HG03135 (cell line): ENCODE data around the gene CPEB3.
"Not testable (repeated sequence)": the region's sequence is repeated elsewhere in the genome, so short reads cannot be mapped to it uniquely, and the experiment has no call there.

Source experiments
- ATAC-seq: cut with Tn5 transposase; IDR thresholded peaks from one replicate; pipeline ENCODE4 v1.9.1; 2021; ENCODE audit warnings: mild to moderate bottlenecking, moderate library complexity; ENCODE audit not compliant: unreplicated experiment

Gene CPEB3

DNA sequence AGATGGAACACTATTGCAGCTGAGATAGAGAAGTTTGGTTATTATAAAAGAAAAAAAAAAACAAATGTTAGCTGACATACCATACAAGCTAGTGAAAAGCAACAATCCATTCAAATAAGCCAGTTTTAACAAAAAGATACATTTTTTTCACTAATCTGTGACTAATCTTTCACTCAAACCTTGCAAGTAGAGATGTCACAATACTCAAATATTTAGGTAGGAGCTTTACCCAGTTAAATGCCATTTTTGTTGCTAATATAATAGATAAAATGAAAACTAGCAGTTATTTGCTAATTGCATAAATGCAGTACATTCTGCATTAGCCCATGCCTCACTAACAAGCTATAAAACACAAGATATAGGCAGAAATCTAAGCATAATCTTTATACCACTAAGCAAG, 243.7 kb downstream of the CPEB3 start:
- no peak for ATAC-seq

DNA sequence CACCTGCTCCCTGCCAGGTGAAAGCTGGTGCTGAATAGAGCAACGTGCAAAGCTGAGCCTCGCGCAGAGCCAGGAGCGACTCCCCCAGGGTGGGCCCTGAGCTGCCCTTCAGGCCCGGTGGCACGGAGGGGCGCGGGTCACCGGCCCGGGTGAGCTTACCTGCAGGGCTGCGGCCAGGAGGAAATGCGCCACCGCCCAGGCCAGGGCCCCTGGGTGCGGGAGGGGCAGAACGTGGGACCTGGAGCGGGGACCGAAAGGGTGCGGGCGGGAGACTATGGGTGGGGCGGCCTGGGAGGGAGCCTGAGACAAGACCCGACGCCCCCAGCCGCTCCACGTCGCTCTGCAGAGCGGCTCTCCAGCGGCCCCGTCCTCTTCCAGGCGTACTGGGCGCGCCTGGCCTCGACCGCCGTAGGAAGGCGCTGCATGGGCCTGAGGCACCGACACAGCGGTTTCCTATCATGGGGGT, 245.2 kb downstream of the CPEB3 start:
- no peak for ATAC-seq

GRCh38 chr10:92042541-92042940, 248.3 kb downstream of the CPEB3 start:
- no peak for ATAC-seq

DNA sequence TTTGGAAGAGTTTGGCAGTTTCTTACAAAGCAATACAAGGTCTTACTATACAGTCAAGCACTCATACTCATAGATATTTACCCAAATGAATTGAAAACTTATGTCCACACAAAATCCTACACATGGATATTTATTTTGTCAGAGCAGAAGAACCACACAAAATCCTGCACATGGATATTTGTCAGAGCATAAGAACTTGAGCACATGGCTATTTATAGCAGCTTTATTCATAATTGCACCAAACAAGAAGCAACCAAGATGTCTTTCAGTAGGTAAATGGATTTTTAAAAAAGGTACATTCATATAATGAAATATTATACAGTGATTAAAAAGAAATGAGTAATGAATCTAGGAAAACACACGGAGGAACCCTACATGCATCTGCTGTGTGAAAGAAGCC, 251.9 kb downstream of the CPEB3 start:
- no peak for ATAC-seq

GRCh38 chr10:92033070-92033469, 257.8 kb downstream of the CPEB3 start:
- ATAC-seq = not testable (repeated sequence)

GRCh38 chr10:92031580-92031979, 259.3 kb downstream of the CPEB3 start:
- no peak for ATAC-seq

- ATAC-seq = no peak
These were observed 263.7 kb downstream of the CPEB3 start for GRCh38 chr10:92027141-92027540.

GRCh38 chr10:92025340-92025739, 265.5 kb downstream of the CPEB3 start:
- not testable (repeated sequence) for ATAC-seq

DNA sequence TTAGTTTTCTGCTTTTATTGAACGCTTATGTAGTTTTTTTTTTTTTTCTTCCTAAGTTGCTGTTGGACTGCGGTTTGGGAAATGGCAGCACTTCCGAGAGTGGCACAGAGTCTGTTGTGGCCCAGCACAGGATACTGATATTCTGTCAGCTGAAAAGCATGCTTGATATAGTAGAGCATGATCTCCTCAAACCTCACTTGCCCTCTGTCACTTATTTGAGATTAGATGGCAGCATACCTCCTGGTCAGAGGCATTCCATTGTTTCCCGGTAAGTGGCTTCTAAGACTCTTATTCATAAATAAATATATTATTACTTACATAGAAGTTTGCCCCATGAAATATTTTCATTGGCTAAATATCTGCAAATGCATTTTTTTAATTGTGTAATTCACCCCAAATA, 266.2 kb downstream of the CPEB3 start:
- no peak for ATAC-seq

- no peak for ATAC-seq
These were observed 276.3 kb downstream of the CPEB3 start for GRCh38 chr10:92014620-92015019.

- no peak for ATAC-seq
These were observed 279.2 kb downstream of the CPEB3 start for GRCh38 chr10:92011560-92012214.

GRCh38 chr10:92010047-92010735, 280.7 kb downstream of the CPEB3 start:
- no peak for ATAC-seq

GRCh38 chr10:92009445-92009844, 281.4 kb downstream of the CPEB3 start:
- ATAC-seq = no peak

DNA sequence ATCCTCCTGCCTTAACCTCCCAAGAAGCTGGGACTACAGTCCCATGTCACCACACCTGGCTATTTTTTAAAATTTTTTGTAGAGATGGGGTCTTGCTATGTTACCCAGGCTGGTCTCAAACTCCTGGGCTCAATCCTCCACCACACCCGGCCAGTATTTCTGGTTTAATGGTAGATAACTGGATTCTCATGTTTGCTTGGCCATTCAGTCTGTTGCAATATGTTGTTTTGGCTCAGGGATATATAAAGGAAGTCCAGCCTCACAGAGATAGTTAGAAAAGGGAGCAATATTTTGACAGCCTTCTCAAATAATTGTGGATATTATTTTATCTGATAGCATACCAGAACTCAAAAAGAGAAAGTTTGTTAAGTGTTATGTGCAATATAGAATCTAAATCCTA, 284.9 kb downstream of the CPEB3 start:
- no peak for ATAC-seq

DNA sequence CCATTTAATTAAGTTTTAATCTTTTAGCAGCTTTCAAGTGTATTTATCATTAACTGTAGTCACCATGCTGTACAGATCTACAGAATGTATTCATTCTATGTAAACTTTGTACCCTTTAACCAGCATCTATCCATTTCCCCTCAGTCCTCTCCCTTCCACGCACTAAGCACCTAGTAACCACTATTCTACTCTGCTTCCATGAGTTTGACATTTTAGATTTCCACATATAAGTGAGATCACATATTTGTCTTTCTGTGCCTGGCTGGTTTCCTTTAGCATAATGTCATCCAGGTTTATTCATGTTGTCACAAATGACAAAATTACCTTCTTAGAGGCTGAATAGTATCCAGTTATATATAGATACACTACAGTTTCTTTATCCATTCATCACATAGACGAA, 287.6 kb downstream of the CPEB3 start:
- ATAC-seq = no peak

DNA sequence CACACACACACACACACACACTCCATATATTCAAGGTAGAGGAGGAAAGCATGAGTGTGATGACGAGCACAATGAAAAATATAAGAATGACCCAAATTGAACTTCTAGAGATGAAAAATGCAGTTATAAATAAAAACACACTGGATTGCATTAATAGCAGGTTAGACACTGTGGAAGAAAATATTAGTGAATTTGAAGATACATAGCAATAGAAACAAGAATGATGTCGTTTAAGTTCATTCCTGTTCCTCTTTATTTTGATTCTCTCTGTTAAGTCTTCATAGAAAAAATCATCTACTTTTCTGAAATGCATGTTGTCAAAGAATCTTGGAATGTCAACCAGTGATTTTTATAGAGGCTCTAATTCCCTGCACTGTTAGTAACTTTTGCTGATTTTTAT, 288.9 kb downstream of the CPEB3 start:
- no peak for ATAC-seq

GRCh38 chr10:92001581-92001980, 289.3 kb downstream of the CPEB3 start:
- no peak for ATAC-seq
